Activated T-helper 1 cell treated with anti-CD3 and anti-CD28 coated beads, Interleukin-2, amount 50 U/mL, for 16 hours (primary cell): ENCODE data around the gene EIF5A2.
"Not testable (repeated sequence)": the region's sequence is repeated elsewhere in the genome, so short reads cannot be mapped to it uniquely, and the experiment has no call there.

Source experiments
- DNase-seq, 2 donors: peaks; one replicate each; pipeline ENCODE4 v3.0.0-alpha.2; 2020; ENCODE audit warnings: low read depth in 1 of 2, low spot score in 1 of 2

EIF5A2 gene

DNA sequence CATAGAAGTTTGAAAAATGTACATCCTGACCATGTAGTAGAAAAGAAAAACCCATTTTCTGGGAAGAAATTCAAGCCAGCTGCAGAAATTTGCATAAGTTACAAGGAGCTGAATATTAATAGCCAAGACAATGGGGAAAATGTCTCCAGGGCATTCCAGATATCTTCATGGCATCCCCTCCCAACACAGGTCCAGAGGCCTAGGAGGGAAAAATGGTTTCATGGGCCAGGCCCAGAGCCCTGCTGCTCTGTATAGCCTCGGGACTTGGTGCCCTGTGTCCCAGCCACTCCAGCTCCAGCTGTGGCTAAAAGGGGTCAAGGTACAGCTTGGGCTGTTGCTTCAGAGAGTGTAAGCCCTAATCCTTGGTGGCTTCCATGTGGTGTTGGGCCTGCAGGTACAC is 11.2 kb downstream of the EIF5A2 start:
- DNase-seq, result not testable (repeated sequence)

DNA sequence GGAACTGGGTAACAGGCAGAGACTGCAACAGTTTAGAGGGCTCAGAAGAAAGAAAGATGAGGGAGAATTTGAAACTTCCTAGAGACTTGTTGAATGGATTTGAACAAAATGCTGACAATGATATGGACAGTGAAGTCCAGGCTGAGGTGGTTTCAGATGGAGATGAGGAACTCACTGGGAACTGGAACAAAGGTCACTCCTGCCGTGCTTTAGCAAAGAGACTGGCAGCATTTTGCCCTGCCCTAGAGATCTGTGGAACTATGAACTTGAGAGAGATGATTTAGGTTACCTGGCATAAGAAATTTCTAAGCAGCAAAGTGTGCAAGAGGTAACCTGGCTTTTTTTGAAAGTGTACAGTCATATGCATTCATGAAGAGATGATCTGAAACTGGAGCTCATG is 11.7 kb downstream of the EIF5A2 start:
- no peak for DNase-seq

DNA sequence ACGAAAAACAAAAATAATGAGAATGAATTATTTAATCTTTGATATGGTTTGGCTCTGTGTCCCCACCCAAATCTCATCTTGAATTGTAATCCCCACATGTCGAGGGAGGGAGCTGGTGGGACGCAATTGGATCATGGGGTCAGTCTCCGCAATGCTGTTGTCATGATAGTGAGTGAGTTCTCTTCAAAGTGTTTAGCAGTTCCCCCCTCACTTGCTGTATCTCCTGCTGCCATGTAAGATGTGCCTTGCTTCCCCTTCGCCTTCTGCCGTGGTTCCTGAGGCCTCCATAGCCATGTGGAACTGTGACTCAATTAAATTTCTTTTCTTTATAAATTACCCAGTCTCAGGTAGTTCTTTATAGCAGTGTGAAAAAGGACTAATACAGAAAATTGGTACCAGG is 12.1 kb downstream of the EIF5A2 start:
- DNase-seq, result not testable (repeated sequence)

DNA sequence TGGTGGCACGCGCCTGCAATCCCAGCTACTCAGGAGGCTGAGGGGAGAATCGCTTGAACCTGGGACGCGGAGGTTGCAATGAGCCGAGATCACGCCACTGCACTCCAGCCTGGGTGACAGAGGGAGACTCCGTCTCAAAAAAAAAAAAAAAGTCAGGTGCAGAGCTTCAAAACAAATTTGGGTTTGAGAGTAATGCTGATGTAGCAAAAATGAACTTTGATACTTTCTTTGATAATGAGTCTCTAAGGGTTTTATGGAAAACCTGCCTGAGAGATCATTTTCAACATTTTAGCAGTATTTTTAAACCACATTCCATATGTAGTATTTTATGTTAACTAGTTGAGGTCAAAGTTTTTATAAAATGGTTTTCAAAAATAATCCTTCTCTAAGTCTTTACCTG is 14.5 kb downstream of the EIF5A2 start:
- DNase-seq, result no peak

DNA sequence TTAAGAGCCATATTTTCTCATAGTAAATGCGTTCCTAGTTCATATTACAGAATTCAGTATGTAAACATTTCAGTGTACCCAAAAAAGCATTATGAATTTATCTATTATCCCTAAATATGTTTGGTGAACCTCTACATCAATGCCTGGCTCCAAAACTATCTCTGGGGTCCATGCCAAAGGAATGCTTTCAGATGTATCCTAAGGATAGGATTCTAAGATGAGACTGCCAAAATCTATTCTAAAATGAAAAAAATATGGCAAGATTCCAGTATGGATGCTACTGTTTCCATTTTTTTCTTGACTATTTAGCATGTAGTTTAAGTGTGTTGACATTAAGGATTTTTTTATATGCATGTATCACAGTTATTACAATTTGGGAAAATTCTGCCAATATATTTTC is 18.8 kb downstream of the EIF5A2 start:
- DNase-seq, result no peak

DNA sequence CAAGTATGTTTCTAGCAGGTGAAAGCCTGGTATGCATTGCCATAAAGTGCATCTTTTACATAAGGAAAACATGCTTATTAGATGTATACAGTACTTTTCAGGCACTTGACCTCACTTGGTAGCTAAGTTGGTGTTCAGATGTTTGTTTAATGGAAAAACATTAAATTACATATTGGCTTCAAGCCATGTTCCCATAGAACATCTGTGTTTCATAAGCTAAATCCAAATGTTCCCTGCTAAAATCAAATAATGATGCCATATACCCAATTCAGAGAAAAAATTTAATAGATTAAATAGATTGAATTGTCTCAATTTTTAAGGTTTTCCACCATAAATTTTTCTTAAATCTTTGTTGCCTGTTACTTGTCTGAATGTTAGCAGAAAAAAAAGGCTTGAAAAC is 19.3 kb downstream of the EIF5A2 start:
- no peak for DNase-seq

DNA sequence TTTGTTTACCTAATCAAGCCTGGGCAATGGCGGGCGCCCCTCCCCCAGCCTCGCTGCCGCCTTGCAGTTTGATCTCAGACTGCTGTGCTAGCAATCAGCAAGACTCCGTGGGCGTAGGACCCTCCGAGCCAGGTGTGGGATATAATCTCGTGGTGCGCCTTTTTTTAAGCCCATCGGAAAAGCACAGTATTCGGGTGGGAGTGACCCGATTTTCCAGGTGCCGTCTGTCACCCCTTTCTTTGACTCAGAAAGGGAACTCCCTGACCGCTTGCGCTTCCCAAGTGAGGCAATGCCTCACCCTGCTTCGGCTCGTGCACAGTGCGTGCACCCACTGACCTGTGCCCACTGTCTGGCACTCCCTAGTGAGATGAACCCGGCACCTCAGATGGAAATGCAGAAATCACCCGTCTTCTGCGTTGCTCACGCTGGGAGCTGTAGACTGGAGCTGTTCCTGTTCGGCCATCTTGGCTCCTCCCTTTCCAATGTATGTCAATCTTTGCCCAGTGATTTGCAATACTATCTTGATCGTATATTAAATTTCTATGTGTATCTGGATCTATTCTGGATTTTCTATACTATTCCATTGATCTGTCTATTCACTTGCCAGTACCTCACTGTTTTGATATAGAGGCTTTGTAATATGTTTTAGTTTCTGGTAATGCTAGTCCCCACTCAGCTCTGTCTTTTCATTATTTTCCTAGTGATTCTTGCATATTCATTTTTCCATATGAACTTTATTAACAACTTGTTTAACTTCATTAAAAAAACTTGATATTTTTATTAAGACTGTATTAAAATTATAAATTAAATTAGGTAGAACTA is 24.1 kb downstream of the EIF5A2 start:
- not testable (repeated sequence) for DNase-seq

DNA sequence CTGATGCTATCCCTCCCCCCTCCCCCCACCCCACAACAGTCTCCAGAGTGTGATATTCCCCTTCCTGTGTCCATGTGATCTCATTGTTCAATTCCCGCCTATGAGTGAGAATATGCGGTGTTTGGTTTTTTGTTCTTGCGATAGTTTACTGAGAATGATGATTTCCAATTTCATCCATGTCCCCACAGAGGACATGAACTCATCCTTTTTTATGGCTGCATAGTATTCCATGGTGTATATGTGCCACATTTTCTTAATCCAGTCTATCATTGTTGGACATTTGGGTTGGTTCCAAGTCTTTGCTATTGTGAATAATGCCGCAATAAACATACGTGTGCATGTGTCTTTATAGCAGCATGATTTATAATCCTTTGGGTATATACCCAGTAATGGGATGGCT is 29.7 kb downstream of the EIF5A2 start:
- DNase-seq, result not testable (repeated sequence)

DNA sequence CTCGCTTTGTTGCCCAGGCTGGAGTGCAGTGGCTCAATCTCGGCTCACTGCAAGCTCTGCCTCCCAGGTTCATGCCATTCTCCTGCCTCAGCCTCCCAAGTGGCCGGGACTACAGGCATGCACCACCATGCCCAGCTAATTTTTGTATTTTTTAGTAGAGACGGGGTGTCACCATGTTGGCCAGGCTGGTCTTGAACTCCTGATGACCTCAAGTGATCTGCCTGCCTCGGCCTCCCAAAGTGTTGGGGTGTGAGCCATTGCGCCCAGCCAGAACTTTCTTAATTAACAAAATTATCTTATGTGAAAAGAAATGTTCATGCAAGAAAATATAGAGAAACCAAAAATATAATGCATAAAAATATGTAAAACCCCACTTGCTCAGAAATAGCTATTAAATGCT is 31.1 kb downstream of the EIF5A2 start:
- not testable (repeated sequence) for DNase-seq

DNA sequence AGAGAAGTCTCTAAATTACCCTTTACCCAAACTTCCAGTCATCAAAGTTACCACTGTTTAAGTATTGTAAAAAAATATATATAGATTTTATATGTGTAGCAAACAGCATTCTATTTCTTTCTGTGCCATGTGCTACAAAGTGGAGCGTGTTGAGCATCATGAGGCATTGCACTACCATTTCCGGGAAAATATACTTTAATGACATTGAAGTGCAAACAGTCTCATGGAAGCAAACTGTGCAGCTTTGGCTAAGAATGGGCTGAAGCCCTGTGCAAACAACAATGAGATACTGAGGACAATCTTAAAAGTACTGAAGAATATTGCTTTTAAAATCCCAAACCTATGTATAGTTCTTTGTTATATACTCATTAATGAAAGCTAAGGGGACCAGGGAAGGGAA is 31.9 kb downstream of the EIF5A2 start:
- DNase-seq, result no peak

DNA sequence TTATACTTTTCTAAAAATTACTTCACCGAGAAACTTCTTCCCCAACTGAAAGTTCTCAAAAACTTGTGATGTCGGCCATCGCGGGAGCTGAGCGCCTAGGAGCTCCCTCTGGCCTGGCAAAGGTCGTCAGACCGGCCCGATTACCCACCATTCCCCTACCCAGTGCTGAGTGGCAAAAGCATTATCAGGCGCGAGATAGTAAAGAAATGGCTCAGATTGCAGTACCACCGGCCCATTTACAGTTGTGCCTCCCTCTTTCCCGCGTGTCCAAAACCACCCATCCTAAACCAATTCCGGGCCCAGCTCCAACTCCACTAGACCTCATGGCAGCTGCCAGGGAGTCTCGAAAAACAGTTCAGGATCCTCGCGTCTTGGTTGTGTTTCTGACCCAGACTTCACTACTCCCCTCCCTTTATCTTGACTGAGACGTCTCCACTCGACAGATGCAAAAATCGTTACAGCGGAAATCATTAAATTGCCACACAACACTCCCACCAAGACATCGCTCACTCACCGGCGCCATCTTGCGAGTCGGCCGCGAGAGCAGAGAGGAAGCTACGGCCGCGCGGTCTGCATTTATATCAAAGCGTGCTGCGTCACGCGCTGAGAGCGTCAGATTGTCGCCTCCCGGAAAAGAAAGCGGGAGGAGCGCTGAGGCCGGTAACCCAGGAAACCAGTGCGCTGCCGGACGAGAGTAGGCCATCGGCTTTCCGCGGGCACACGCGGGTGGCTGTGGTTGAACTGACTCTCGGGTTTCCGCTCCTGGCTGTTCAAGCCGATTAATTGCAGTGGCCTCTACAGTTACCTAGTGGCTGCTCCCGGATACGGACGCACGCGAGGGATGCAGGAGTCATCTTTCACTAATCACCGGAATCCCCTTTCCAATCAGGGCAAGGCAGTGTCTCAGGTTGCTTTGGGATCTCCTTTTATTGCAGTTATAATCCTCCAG is 38.5 kb downstream of the EIF5A2 start, which contains the start of gene RPL22L1:
RPL22L1 (minus strand) TSS at position 551 of the 949 bp plus-strand sequence; CDS start at position 523, 28 bp downstream.
- peak; percentile 86 to 87 for DNase-seq

DNA sequence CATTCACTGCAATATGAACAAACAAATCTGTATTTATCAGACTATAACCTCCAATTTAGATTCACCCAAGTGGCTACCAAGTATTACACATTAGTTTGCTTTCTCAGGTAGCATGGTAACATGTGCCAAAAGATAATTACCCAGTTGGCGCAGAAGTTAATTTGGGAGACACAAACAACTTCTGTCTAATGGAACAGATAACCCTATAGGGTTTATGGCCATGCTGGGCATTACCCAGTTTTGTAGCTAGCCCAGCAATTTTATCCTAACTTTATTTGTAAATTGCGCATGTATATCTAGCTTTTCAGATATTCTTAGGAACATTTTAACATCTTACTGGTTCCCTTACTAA is 39.2 kb downstream of the EIF5A2 start:
- DNase-seq, result no peak

DNA sequence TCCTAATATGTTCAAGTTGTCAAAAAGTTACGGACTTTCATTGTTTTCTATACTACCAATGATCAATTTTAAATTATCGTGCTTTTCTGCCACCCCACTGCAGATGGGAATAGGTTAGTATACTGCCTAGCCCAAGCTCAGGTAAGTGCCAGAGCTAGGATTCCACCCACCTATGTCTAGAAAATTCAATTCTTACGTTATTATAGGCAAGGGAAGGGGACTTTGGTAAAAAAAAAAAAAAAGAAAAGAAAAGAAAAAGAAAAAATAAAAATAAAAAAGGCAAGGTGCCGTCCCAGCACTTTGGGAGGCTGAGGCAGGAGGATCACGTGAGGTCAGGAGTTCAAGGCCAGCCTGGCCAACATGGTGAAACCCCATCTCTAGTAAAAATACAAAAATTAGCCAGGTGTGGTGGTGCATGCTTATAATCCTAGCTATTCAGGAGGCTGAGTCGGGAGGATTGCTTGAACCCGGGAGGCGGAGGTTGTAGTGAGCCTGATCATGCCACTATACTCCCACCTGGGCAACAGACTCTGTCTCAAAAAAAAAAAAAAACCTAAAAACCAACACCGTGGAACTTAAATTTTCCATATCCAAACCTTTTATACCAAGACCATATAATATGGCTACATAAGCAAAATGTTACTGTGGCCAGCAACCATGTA is 39.7 kb downstream of the EIF5A2 start:
- DNase-seq, result no peak

DNA sequence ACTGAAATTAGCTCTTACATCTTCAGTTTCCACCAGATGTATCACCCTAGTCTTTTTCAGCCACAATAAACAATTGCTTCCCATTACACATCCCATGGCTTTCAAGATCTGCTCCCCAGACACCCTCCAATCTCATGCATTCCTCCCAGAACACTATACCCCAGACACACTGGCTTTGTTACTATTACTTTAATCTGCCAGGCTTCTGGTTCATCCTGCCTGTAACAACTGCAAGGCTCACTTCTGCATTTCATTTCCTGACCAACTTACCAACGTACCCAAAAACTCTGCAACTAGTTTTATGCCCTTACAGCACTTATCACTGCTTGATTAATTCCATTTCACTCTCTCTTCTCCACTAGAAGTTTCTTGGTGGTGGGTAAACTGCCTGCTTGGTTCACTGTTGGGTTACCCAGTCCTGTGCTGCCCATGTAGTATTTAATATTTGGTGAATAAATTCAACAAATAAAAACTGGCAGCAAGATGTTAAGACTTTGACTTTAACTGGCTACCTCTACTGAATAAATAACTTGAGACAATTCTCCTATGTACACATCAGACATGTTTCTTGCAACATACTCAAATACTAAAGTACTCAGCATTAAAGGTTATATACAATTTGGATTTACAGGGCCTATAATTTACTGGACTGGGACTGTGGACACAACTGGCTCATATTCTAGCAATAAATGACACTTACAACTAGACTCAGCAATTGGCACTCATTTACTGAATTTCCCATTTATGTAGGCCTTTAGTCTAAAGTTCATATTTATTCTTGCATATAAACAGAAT is 41.1 kb downstream of the EIF5A2 start:
- no peak for DNase-seq

DNA sequence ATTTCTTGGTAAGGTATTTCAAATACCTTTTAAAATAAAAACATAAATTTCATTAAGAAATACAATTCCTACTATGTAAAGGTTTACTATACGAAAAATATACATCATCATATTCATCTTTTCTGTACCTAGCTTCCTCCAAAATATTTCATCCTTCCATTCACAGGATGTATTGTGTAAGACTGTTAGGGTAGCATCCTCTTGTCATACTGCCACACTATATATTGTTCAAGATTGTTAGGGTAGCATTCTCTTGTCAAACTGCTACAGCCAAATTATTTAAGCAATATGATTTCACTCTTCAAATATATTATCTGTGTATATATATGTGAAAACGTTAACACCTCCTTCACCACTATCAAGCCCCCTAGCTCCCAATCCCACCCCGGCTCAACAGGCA is 41.9 kb downstream of the EIF5A2 start:
- DNase-seq, result no peak

DNA sequence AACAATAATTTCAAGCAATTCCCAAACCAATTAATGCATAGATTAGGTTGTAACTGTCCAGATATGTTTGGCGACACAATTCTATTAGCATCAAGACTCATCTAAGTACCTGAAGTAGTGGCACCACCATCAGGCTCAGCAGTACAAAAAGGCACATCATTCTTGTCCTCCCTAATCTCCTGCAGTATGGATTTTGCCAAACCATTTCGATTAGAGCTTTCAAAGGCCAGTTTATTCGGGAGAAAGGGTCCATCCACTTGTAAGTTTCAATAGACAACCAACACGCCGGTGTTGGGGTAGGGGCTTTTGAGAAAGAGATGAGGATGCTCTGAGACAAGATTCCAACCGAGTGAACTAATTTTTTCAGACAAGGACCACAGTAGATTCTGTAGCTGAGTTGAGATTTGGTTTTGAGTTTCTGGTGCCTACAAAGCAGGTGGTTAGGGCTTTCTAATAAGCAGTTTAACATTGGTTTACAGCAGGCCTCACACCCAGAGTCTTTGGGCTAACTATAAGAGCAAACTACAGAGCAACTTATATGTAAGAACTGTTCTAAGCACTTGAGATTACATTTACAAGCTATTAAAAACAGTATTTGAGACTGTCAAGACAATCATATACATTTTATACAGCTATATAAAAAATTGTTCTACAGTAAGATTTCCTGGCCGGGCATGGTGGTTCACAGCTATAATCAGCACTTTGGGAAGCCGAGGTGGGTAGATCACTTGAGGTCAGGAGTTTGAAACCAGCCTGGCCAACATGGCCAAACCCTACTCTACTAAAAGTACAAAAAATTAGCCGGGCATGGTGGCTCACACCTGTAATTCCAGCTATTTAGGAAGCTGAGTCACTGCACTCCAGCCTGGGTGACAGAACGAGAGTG is 43.0 kb downstream of the EIF5A2 start:
- no peak for DNase-seq

DNA sequence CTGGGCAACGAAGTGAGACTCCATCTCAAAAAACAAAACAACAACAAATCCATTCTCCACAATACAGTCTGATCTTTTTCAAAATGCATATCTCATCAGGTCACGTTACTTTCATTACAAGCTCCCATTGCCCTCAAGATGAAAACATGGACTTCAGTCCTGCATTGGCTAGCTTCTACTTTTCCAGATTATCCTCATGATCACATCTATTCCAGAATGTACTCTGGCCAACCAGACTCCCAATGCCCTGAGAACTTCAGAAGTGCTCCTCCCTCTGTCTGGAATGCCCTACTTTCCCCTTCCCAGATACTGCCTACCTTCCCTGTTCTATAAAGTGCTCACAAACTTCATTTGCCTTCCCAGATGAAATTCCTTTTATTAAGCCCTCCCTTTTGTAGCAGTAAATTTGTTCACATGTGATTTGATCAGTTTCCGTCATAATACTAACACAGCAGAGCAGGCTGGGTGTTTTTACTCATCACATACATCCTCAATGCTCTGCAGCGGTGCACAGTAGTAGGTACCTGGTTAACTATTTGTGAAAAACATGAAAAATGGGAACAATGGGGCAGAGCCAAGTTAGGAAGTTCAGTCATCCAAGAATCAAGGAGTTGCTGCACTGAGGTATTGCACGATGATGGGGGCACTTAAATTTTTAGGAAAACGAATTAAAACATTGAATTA is 43.8 kb downstream of the EIF5A2 start:
- no peak for DNase-seq

DNA sequence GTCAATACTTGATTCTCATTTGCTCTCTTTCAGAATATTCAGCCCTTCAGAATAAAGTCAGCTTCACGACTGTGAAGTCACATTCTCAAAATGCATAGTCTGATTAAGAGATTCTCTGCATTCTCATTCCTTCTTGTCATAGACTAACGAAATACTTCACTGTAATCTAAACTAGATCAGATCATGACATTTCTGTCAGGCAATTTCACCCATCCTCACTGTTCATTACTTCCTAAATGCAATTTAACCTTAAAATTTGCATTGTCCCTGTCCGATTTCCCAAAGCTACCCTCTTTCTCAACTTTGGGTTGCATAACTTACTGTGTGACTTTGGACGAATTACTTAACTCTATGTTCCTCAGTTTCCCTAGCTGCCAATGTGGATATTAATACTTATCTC is 44.6 kb downstream of the EIF5A2 start:
- DNase-seq, result no peak
